Smooth muscle cell (in vitro differentiated cells): ENCODE measurements around the gene CNTNAP2. TPM values are rescaled to one million over a fixed set of nuclear protein-coding genes. Genes with fewer than 3 reads are reported as not detected.

ENCODE experiments used
- DNase-seq: peaks from one replicate; lab custom pipeline; 2025; ENCODE audit not compliant: unreplicated experiment; lab: John Stamatoyannopoulos, UW
- H2AFZ ChIP-seq: fragments of 200-600 bp; sonication (generic); 2 replicates; pipeline ENCODE4 v1.6.0; 2016; ENCODE audit warnings: antibody characterized with exemption, low read depth, mild to moderate bottlenecking
- H3F3A ChIP-seq: fragments of 200-600 bp; sonication (generic); 2 replicates; pipeline ENCODE4 v1.6.0; 2017; ENCODE audit warnings: antibody characterized with exemption, low read depth
- H3K27ac ChIP-seq: fragments of 200-600 bp; sonication (generic); 2 replicates; pipeline ENCODE4 v1.5.1; 2016; ENCODE audit warnings: low read depth, mild to moderate bottlenecking
- H3K27me3 ChIP-seq: fragments of 200-600 bp; sonication (generic); 2 replicates; pipeline ENCODE4 v1.6.1; 2016; ENCODE audit warnings: low read depth, mild to moderate bottlenecking
- H3K36me3 ChIP-seq: fragments of 200-600 bp; sonication (generic); 2 replicates; pipeline ENCODE4 v1.5.1; 2016; ENCODE audit warnings: low read depth
- H3K4me1 ChIP-seq: fragments of 200-600 bp; sonication (generic); 2 replicates; pipeline ENCODE4 v1.5.1; 2016; ENCODE audit warnings: low read depth
- H3K4me2 ChIP-seq: fragments of 200-600 bp; sonication (generic); 2 replicates; pipeline ENCODE4 v1.6.0; 2016; ENCODE audit warnings: mild to moderate bottlenecking
- H3K4me3 ChIP-seq: fragments of 200-600 bp; sonication (generic); 2 replicates; pipeline ENCODE4 v1.5.1; 2016; ENCODE audit warnings: mild to moderate bottlenecking
- H3K79me2 ChIP-seq: fragments of 200-600 bp; sonication (generic); 2 replicates; pipeline ENCODE4 v1.6.0; 2016; ENCODE audit warnings: low read depth, mild to moderate bottlenecking
- H3K9ac ChIP-seq: fragments of 200-600 bp; sonication (generic); 2 replicates; pipeline ENCODE4 v1.6.0; 2016; ENCODE audit warnings: low read depth
- H3K9me3 ChIP-seq: fragments of 200-600 bp; sonication (generic); replicated peaks from 2 replicates; pipeline ENCODE4 v1.5.1; 2016; ENCODE audit warnings: low read depth
- H4K20me1 ChIP-seq: fragments of 200-600 bp; sonication (generic); 2 replicates; pipeline ENCODE4 v1.6.0; 2016; ENCODE audit warnings: low read depth
- WGBS: methylation state at CpG from one replicate; pipeline ENCODE4 v1.1.7; 2016; ENCODE audit warnings: low lambda C conversion rate; 5-methylcytosine and 5-hydroxymethylcytosine counted together
- polyA plus RNA-seq: library from polyadenylated mRNA; unstranded; fragments of >200 nt; fragmentation: Nextera tagmentation; extraction: Ambion mirVana; gene quantifications from 2 replicates; pipeline ENCODE4 v1.2.1, GENCODE V29; 2016
- total RNA-seq: library from RNA; depleted of rRNA; stranded (reverse); fragments of >200 nt; gene quantifications from 2 replicates; pipeline ENCODE4 v1.2.3, GENCODE V29; 2014
- TF ChIP-seq, protein P1 (sequence below): fragments of 200-600 bp; sonication (generic); IDR thresholded peaks from 2 replicates; pipeline ENCODE4 v1.5.1; 2017; ENCODE audit warnings: borderline replicate concordance, mild to moderate bottlenecking, antibody characterized with exemption; ENCODE audit not compliant: insufficient read depth, poor library complexity, severe bottlenecking

The CNTNAP2 gene
- total and polyA plus RNA-seq, 2 experiments from 2014 or later, result 1.7 to 9.0 TPM

DNA sequence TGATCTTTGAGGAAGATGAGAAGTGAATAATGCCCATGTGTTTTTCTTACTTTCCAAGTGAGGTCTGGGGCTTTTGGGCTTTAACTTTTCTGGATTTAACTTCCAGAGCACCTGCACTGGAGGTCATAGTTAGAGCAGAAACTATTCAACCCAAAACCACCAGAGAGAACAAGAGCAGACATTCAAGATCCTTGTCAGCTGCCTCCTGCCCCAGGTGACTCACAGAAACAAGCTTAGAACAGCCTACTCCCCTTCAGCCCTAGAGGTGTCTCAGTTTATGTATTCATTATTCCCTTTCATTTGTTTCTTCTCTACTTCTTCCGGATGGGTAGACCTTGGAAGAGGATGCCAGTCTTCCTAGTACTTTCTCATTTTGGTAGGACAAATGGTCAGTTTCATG, 270.5 kb downstream of the CNTNAP2 start:
- Histone ChIP-seq H3K27ac (no peak overlapping the region), H3K36me3 (no peaks in the 10 kb centered on the region), H3K9ac (no peak overlapping the region), H3K79me2 (no peaks in the 10 kb centered on the region), H3K4me3 (no peak overlapping the region), H3K4me1 (no peaks in the 10 kb centered on the region), H3K27me3 (peaks cover 9% of the 10 kb centered on the region), H3K9me3 (no peaks in the 10 kb centered on the region), H2AFZ (no peak overlapping the region), H3F3A (no peaks in the 10 kb centered on the region), H3K4me2 (no peak overlapping the region), H4K20me1 (no peaks in the 10 kb centered on the region)
- WGBS, result 94% methylated on average over 1 of the region's 1 CpG
- TF ChIP-seq, protein P1, sequence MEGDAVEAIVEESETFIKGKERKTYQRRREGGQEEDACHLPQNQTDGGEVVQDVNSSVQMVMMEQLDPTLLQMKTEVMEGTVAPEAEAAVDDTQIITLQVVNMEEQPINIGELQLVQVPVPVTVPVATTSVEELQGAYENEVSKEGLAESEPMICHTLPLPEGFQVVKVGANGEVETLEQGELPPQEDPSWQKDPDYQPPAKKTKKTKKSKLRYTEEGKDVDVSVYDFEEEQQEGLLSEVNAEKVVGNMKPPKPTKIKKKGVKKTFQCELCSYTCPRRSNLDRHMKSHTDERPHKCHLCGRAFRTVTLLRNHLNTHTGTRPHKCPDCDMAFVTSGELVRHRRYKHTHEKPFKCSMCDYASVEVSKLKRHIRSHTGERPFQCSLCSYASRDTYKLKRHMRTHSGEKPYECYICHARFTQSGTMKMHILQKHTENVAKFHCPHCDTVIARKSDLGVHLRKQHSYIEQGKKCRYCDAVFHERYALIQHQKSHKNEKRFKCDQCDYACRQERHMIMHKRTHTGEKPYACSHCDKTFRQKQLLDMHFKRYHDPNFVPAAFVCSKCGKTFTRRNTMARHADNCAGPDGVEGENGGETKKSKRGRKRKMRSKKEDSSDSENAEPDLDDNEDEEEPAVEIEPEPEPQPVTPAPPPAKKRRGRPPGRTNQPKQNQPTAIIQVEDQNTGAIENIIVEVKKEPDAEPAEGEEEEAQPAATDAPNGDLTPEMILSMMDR, result no peak
- no peak for DNase-seq

DNA sequence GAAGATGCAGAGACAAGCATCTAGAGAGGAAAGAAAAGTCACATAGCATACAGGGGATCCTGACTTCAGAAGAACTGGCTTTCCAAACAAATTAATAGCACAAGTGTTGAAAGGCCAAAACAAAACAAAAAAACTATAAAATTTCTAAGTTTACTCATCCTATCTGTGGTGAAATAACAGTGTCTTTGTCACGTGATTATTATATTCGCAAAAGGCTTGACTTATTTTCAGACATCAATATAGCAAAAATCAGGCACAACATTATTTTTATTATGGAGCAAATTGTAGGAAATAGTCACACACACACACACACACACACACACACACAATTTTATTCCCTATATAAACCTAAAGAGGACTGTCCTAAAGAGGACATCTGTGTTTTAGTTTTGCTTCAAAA, 272.3 kb downstream of the CNTNAP2 start:
- DNase-seq, result no peak
- TF ChIP-seq, protein P1, result no peak
- H3K27ac ChIP-seq, result no peak overlapping the region
- H3K9ac ChIP-seq, result no peak overlapping the region
- H3F3A ChIP-seq, result no peaks in the 10 kb centered on the region
- H4K20me1 ChIP-seq, result no peaks in the 10 kb centered on the region
- no peak overlapping the region for H3K4me2 ChIP-seq
- no peak overlapping the region for H3K4me3 ChIP-seq
- no peaks in the 10 kb centered on the region for H3K9me3 ChIP-seq
- no peaks in the 10 kb centered on the region for H3K36me3 ChIP-seq
- no peaks in the 10 kb centered on the region for H3K4me1 ChIP-seq
- 81% methylated on average over 2 of the region's 2 CpGs for WGBS
- H2AFZ ChIP-seq, result no peak overlapping the region
- H3K79me2 ChIP-seq, result no peaks in the 10 kb centered on the region
- H3K27me3 ChIP-seq, result no peaks in the 10 kb centered on the region

DNA sequence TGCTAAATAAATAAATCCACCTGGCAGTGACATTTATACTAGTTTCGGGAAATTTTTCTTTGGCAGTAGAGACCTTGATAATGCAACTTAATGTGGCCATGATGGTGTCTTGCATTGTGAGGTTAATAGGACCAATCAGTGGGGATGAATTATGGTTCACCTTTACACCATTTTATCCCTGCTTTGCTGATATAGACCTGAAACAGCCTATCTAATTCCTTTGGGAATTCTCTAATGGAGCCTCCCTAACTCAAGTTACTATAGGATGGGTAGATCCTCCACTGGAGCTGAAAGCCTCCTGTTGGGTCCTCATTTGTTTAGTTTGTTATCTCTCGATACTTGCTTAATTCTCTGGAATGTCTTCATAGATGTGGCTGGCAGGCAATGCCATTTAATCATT, 276.7 kb downstream of the CNTNAP2 start:
- H3K36me3 ChIP-seq, result no peaks in the 10 kb centered on the region

DNA sequence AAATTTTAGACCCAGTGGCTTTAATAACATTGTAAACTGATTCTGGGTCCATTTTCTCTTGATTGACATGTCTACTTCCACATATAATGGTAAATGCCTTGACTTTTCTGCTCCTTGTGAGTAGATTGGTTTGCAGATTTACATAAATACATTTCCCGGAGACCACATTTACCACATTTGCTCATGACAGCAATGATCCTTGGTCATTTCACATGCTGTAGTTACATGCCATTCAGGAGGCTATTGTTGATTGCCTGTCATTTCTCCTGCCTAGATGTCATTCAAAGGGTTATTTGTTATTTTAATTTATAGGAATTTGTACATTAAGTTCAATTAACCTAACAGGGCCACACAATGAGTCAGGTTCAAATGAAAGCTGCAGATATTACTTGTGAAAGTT, 280.5 kb downstream of the CNTNAP2 start:
- H2AFZ ChIP-seq, result no peak overlapping the region
- no peak overlapping the region for H3K9ac ChIP-seq
- TF ChIP-seq, protein P1, result no peak
- 92% methylated on average over 1 of the region's 1 CpG for WGBS
- no peaks in the 10 kb centered on the region for H3K27me3 ChIP-seq
- H3K79me2 ChIP-seq, result no peaks in the 10 kb centered on the region
- no peak overlapping the region for H3K27ac ChIP-seq
- no peak overlapping the region for H3K4me3 ChIP-seq
- H3K4me2 ChIP-seq, result no peak overlapping the region
- H4K20me1 ChIP-seq, result no peaks in the 10 kb centered on the region
- no peaks in the 10 kb centered on the region for H3F3A ChIP-seq
- DNase-seq, result no peak
- H3K4me1 ChIP-seq, result no peaks in the 10 kb centered on the region
- H3K36me3 ChIP-seq, result no peaks in the 10 kb centered on the region
- no peaks in the 10 kb centered on the region for H3K9me3 ChIP-seq

More for the DNA sequence above, 276.7 kb downstream of the CNTNAP2 start:
- DNase-seq, result no peak
- H4K20me1 ChIP-seq, result no peaks in the 10 kb centered on the region
- no peaks in the 10 kb centered on the region for H3K79me2 ChIP-seq
- no peaks in the 10 kb centered on the region for H3K27me3 ChIP-seq
- H3K27ac ChIP-seq, result no peak overlapping the region
- H3K4me2 ChIP-seq, result no peak overlapping the region
- TF ChIP-seq, protein P1, result no peak
- no peak overlapping the region for H3K9ac ChIP-seq
- H3K9me3 ChIP-seq, result no peaks in the 10 kb centered on the region
- H3F3A ChIP-seq, result no peaks in the 10 kb centered on the region
- H3K4me1 ChIP-seq, result no peaks in the 10 kb centered on the region
- H3K4me3 ChIP-seq, result no peak overlapping the region
- WGBS, result 88% methylated on average over 2 of the region's 2 CpGs
- no peak overlapping the region for H2AFZ ChIP-seq
